ENCODE measurements around the gene CYP4F8.

Gene CYP4F8

GRCh38 chr19:15576526-15577156 is 38.4 kb upstream of the CYP4F8 start:
- no peaks in the 10 kb centered on the region for H3K36me3 ChIP-seq (ENCODE audit: insufficient read depth, low read length)
- no peak overlapping the region for H3K9ac ChIP-seq (ENCODE audit: low read depth, low read length)
- H3K9me3 ChIP-seq (ENCODE audit: insufficient read depth, low read length, severe bottlenecking) = no peaks in the 10 kb centered on the region
- H3K27ac ChIP-seq (ENCODE audit: low read length) = no peak overlapping the region
- no peak overlapping the region for H3K4me2 ChIP-seq (ENCODE audit: insufficient read depth, low read length)
- ATAC-seq (ENCODE audit: insufficient read depth, low read depth) (no peak), DNase-seq (no peak)
- H3K27me3 ChIP-seq (ENCODE audit: insufficient read depth, low read length, poor library complexity) = no peaks in the 10 kb centered on the region
- H2AFZ ChIP-seq (ENCODE audit: low read depth, low read length) = no peak overlapping the region
- H4K20me1 ChIP-seq (ENCODE audit: insufficient read depth, low read length) = no peaks in the 10 kb centered on the region
- H3K4me1 ChIP-seq (ENCODE audit: insufficient read depth, low read length) = no peaks in the 10 kb centered on the region
- TF ChIP-seq EZH2 (IDR thresholded peaks at IDR 0.05; ENCODE audit: borderline replicate concordance, low read depth, low read length, severe bottlenecking) (no peak), CTCF (IDR thresholded peaks at IDR 0.05; ENCODE audit: borderline replicate concordance, extremely low read depth, low read length, poor library complexity, severe bottlenecking) (no peak)
- H3K4me3 ChIP-seq (ENCODE audit: low read depth in 1 of 2, low read length in 2 of 2) = no peak overlapping the region
- H3K79me2 ChIP-seq (ENCODE audit: insufficient read depth, low read length) = no peaks in the 10 kb centered on the region

- Histone ChIP-seq H4K20me1 (ENCODE audit: insufficient read depth, low read length) (no peaks in the 10 kb centered on the region), H3K4me3 (ENCODE audit: low read depth in 1 of 2, low read length in 2 of 2) (no peak overlapping the region), H3K9ac (ENCODE audit: low read depth, low read length) (no peak overlapping the region), H3K4me2 (ENCODE audit: insufficient read depth, low read length) (no peak overlapping the region), H2AFZ (ENCODE audit: low read depth, low read length) (no peak overlapping the region), H3K27me3 (ENCODE audit: insufficient read depth, low read length, poor library complexity) (no peaks in the 10 kb centered on the region), H3K9me3 (ENCODE audit: insufficient read depth, low read length, severe bottlenecking) (no peaks in the 10 kb centered on the region), H3K79me2 (ENCODE audit: insufficient read depth, low read length) (no peaks in the 10 kb centered on the region), H3K4me1 (ENCODE audit: insufficient read depth, low read length) (no peaks in the 10 kb centered on the region), H3K36me3 (ENCODE audit: insufficient read depth, low read length) (no peaks in the 10 kb centered on the region), H3K27ac (ENCODE audit: low read length) (no peak overlapping the region)
- TF ChIP-seq CTCF (IDR thresholded peaks at IDR 0.05; ENCODE audit: borderline replicate concordance, extremely low read depth, low read length, poor library complexity, severe bottlenecking) (no peak), EZH2 (IDR thresholded peaks at IDR 0.05; ENCODE audit: borderline replicate concordance, low read depth, low read length, severe bottlenecking) (no peak)
- ATAC-seq (ENCODE audit: insufficient read depth, low read depth) = no peak
- no peak for DNase-seq
Observed at GRCh38 chr19:15577184-15577771, 37.7 kb upstream of the CYP4F8 start.

GRCh38 chr19:15583346-15583745 is 31.7 kb upstream of the CYP4F8 start:
- Histone ChIP-seq H3K36me3 (ENCODE audit: insufficient read depth, low read length) (no peaks in the 10 kb centered on the region), H3K79me2 (ENCODE audit: insufficient read depth, low read length) (no peaks in the 10 kb centered on the region), H3K9ac (ENCODE audit: low read depth, low read length) (no peak overlapping the region), H2AFZ (ENCODE audit: low read depth, low read length) (no peak overlapping the region), H3K4me2 (ENCODE audit: insufficient read depth, low read length) (no peak overlapping the region), H4K20me1 (ENCODE audit: insufficient read depth, low read length) (no peaks in the 10 kb centered on the region), H3K27me3 (ENCODE audit: insufficient read depth, low read length, poor library complexity) (no peaks in the 10 kb centered on the region), H3K4me3 (ENCODE audit: low read depth in 1 of 2, low read length in 2 of 2) (no peak overlapping the region), H3K27ac (ENCODE audit: low read length) (no peak overlapping the region), H3K9me3 (ENCODE audit: insufficient read depth, low read length, severe bottlenecking) (no peaks in the 10 kb centered on the region), H3K4me1 (ENCODE audit: insufficient read depth, low read length) (no peaks in the 10 kb centered on the region)
- DNase-seq = no peak
- no peak for TF ChIP-seq EZH2 (IDR thresholded peaks at IDR 0.05; ENCODE audit: borderline replicate concordance, low read depth, low read length, severe bottlenecking)
- no peak for TF ChIP-seq CTCF (IDR thresholded peaks at IDR 0.05; ENCODE audit: borderline replicate concordance, extremely low read depth, low read length, poor library complexity, severe bottlenecking)
- ATAC-seq (ENCODE audit: insufficient read depth, low read depth) = no peak
